HCT116 (cell line): ENCODE measurements around the gene SLC38A2. TPM values are rescaled to one million over a fixed set of nuclear protein-coding genes. Genes with fewer than 3 reads are reported as not detected.

ENCODE experiments used
- ATAC-seq: fragments of 200-7000 bp; cut with Tn5 transposase; 2 replicates; pipeline ENCODE4 v1.9.1; 2020; ENCODE audit warnings: mild to moderate bottlenecking, moderate library complexity
- BruUV-seq: library from RNA; stranded (reverse); fragments of 400-500 nt; replicated peaks from 2 replicates; lab custom pipeline; 2021; lab: Mats Ljungman, UMichigan
- CTCF ChIA-PET: fragments of 300-600 bp; sonication (Branson Sonifier 250); formaldehyde crosslinking; loops from one replicate; lab custom pipeline; 2021; ENCODE audit warnings: antibody characterized with exemption; lab: Charles Lee
- POLR2A ChIA-PET: fragments of 300-600, 350-600 bp; sonication (Branson Sonifier 250); formaldehyde crosslinking; loops from one replicate; lab custom pipeline; 2021; ENCODE audit warnings: antibody characterized with exemption; lab: Charles Lee
- RAD21 ChIA-PET, 2 experiments: fragments of 300-600 bp; sonication (Branson Sonifier 250); formaldehyde crosslinking; loops; one replicate each; lab custom pipeline; 2023; ENCODE audit warnings: low total read pairs in 2 of 2; ENCODE audit not compliant: uncharacterized antibody in 2 of 2, unreplicated experiment in 2 of 2, low non-redundant PET in 1 of 2; lab: Charles Lee
- DNase-seq: peaks from one replicate; pipeline ENCODE4 v3.0.0-alpha.2; 2010; ENCODE audit warnings: low read depth, low spot score
- H2AFZ ChIP-seq: fragments of 200-600 bp; shearing (Covaris generic), sonication (generic); 2 replicates; pipeline ENCODE4 v1.6.1; 2017; ENCODE audit warnings: low read depth, mixed run types, mixed read lengths, antibody characterized with exemption, low read length; ENCODE audit not compliant: poor library complexity, severe bottlenecking
- H3K27ac ChIP-seq: 2 replicates; pipeline ENCODE4 v1.5.1; 2012; ENCODE audit warnings: low read depth, low read length
- H3K27me3 ChIP-seq: fragments of 200-600 bp; sonication (generic); 2 replicates; pipeline ENCODE4 v1.6.1; 2016; ENCODE audit warnings: mixed run types, low read length, mixed read lengths; ENCODE audit not compliant: insufficient read depth
- H3K36me3 ChIP-seq, 2 experiments: fragments of 200-500 bp in 1 of 2; fragments of 200-600 bp in 1 of 2; sonication (Bioruptor generic) in 1 of 2; sonication (generic) in 1 of 2; 2 replicates each; pipeline versions ENCODE4 v1.5.1 to v1.6.1; 2014 to 2016; ENCODE audit warnings: low read length in 2 of 2, inconsistent platforms in 1 of 2, mixed read lengths in 1 of 2, mixed run types in 1 of 2; ENCODE audit not compliant: insufficient read depth in 2 of 2, control insufficient read depth in 1 of 2
- H3K4me1 ChIP-seq, 2 experiments: fragments of 200-600 bp in 1 of 2; sonication (generic) in 1 of 2; 2 replicates each; pipeline versions ENCODE4 v1.5.1 to v1.6.1; 2012 to 2017; ENCODE audit warnings: low read length in 2 of 2, inconsistent platforms in 1 of 2, mild to moderate bottlenecking in 1 of 2, mixed read lengths in 1 of 2, mixed run types in 1 of 2, moderate library complexity in 1 of 2; ENCODE audit not compliant: insufficient read depth in 2 of 2, control insufficient read depth in 1 of 2
- H3K4me2 ChIP-seq: fragments of 200-600 bp; sonication (generic); 2 replicates; pipeline ENCODE4 v1.6.1; 2017; ENCODE audit warnings: mixed run types, low read length, mixed read lengths
- H3K4me3 ChIP-seq, 2 experiments: fragments of 200-600 bp in 1 of 2; sonication (generic) in 1 of 2; replicated peaks in 1 of 2; 2 replicates each; pipeline ENCODE4 v1.5.1; 2011 to 2016; ENCODE audit warnings: low read length in 2 of 2, control low read depth in 1 of 2, low read depth in 1 of 2, mild to moderate bottlenecking in 1 of 2, mixed read lengths in 1 of 2, mixed run types in 1 of 2
- H3K79me2 ChIP-seq: fragments of 200-600 bp; sonication (generic); 2 replicates; pipeline ENCODE4 v1.6.1; 2017; ENCODE audit warnings: mild to moderate bottlenecking, mixed run types, low read length, moderate library complexity, mixed read lengths; ENCODE audit not compliant: insufficient read depth
- H3K9ac ChIP-seq: fragments of 200-600 bp; sonication (generic); 2 replicates; pipeline ENCODE4 v1.6.1; 2016; ENCODE audit warnings: low read length, mixed read lengths
- H3K9me2 ChIP-seq: fragments of 200-600 bp; sonication (generic), shearing (Covaris generic); 2 replicates; pipeline ENCODE4 v1.6.1; 2017; ENCODE audit warnings: mixed run types, mild to moderate bottlenecking, moderate library complexity; ENCODE audit not compliant: insufficient read depth
- H3K9me3 ChIP-seq, 2 experiments: fragments of 200-500 bp in 1 of 2; fragments of 200-600 bp in 1 of 2; sonication (Bioruptor generic) in 1 of 2; sonication (generic) in 1 of 2; 2 replicates each; pipeline ENCODE4 v1.6.1; 2014 to 2017; ENCODE audit warnings: low read length in 2 of 2, mixed read lengths in 2 of 2, inconsistent platforms in 1 of 2, low read depth in 1 of 2, mild to moderate bottlenecking in 1 of 2, mixed run types in 1 of 2, moderate library complexity in 1 of 2; ENCODE audit not compliant: control insufficient read depth in 1 of 2, insufficient read depth in 1 of 2
- H4K20me1 ChIP-seq: fragments of 200-600 bp; sonication (generic), shearing (Covaris generic); 2 replicates; pipeline ENCODE4 v1.6.1; 2017; ENCODE audit warnings: mixed run types, mild to moderate bottlenecking, moderate library complexity; ENCODE audit not compliant: insufficient read depth
- CBX3 ChIP-seq: IDR thresholded peaks from 2 replicates; pipeline ENCODE4 v1.6.1; 2012; ENCODE audit warnings: low read depth
- CEBPB ChIP-seq: IDR thresholded peaks from 2 replicates; pipeline ENCODE4 v1.6.1; 2012; ENCODE audit warnings: low read depth
- EGR1 ChIP-seq: IDR thresholded peaks from 2 replicates; pipeline ENCODE4 v1.6.1; 2012; ENCODE audit warnings: low read depth
- EZH2 ChIP-seq: fragments of 200-600 bp; sonication (generic); IDR thresholded peaks from 2 replicates; pipeline ENCODE4 v1.6.1; 2017; ENCODE audit warnings: antibody characterized with exemption, mixed run types
- EZH2phosphoT487 ChIP-seq: fragments of 200-600 bp; IDR thresholded peaks from 2 replicates; pipeline ENCODE4 v1.6.1; 2018; ENCODE audit warnings: antibody characterized with exemption, borderline replicate concordance
- FOSL1 ChIP-seq: IDR thresholded peaks from 2 replicates; pipeline ENCODE4 v1.6.1; 2012; ENCODE audit warnings: low read depth
- RAD21 ChIP-seq: IDR thresholded peaks from 2 replicates; pipeline ENCODE4 v1.6.1; 2012; ENCODE audit warnings: low read depth, mild to moderate bottlenecking
- REST ChIP-seq: IDR thresholded peaks from 2 replicates; pipeline ENCODE4 v1.6.1; 2012; ENCODE audit warnings: low read depth
- SP1 ChIP-seq: IDR thresholded peaks from 2 replicates; pipeline ENCODE4 v1.6.1; 2012; ENCODE audit warnings: low read depth
- TCF7L2 ChIP-seq: IDR thresholded peaks from 2 replicates; pipeline ENCODE4 v1.7.0; 2011; ENCODE audit warnings: borderline replicate concordance, inconsistent platforms; ENCODE audit not compliant: insufficient read depth, insufficient read length; ENCODE audit errors: extremely low read depth
- YY1 ChIP-seq: IDR thresholded peaks from 2 replicates; pipeline ENCODE4 v1.6.1; 2011; ENCODE audit warnings: low read length, low read depth, moderate library complexity, mild to moderate bottlenecking; ENCODE audit not compliant: insufficient replicate concordance; ENCODE audit errors: extremely low read depth
- ZBTB33 ChIP-seq: IDR thresholded peaks from 2 replicates; pipeline ENCODE4 v1.6.1; 2011; ENCODE audit warnings: mild to moderate bottlenecking, low read length, moderate library complexity; ENCODE audit not compliant: insufficient replicate concordance; ENCODE audit errors: extremely low read depth
- ZFX ChIP-seq: fragments of 450-650 bp; IDR thresholded peaks from 2 replicates; pipeline ENCODE4 v1.6.1; 2017
- intact Hi-C: fragments of 100-400 bp; cut with micrococcal nuclease; formaldehyde crosslinking; loops from 2 replicates; pipeline ENCODE4 v1.10.0; 2022
- total RNA-seq: library from RNA; stranded (reverse); gene quantifications from one replicate; pipeline ENCODE4 v1.2.1, GENCODE V29; 2021; ENCODE audit not compliant: unreplicated experiment
- TF ChIP-seq, protein P1 (sequence below), 3 experiments: fragments of 200-600 bp in 1 of 3; sonication (generic) in 1 of 3; IDR thresholded peaks in 2 of 3; conservative IDR thresholded peaks in 1 of 3; 2 replicates each; pipeline ENCODE4 v1.5.1; 2012 to 2017; ENCODE audit warnings: low read depth in 2 of 3, low read length in 2 of 3, antibody characterized with exemption in 1 of 3, borderline replicate concordance in 1 of 3, control low read depth in 1 of 3, mild to moderate bottlenecking in 1 of 3, mixed read lengths in 1 of 3, mixed run types in 1 of 3, moderate library complexity in 1 of 3; ENCODE audit not compliant: insufficient read depth in 1 of 3
- TF ChIP-seq, protein P2 (sequence below): IDR thresholded peaks from 2 replicates; pipeline ENCODE4 v1.6.1; 2012

The SLC38A2 gene
- total RNA-seq, 1 experiment from 2014 or later: 1,049 TPM

DNA sequence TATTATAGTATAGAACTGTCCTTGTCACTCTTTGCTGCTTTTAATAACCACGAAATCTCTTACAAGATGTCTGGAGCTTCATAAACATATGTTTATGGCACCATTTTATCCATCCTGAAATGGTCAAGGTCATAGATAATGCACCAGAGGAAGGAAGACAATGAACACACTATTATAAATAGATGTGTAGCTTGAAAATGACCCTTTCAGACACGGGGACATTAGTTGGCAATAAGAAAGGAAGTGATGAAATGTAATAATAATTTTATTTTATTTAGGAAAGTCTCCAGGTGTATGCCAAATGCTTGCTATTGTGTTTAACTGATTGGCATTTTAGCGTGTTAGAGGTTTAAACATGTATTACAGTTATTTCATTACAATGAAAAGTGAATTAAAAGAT, 36.8 kb upstream of the SLC38A2 start:
- intact Hi-C loops: no loop called here
- ChIA-PET RAD21 (no interaction called here), POLR2A (no interaction called here), CTCF (no interaction called here)
- Histone ChIP-seq H3K36me3 (no peaks in the 10 kb centered on the region), H2AFZ (no peak overlapping the region), H4K20me1 (no peaks in the 10 kb centered on the region), H3K27me3 (no peaks in the 10 kb centered on the region), H3K9me3 (no peaks in the 10 kb centered on the region), H3K4me3 (no peak overlapping the region), H3K9me2 (no peaks in the 10 kb centered on the region), H3K79me2 (no peaks in the 10 kb centered on the region), H3K4me1 (peaks cover 4 to 6% of the 10 kb centered on the region in 2 experiments; a peak in 3 of 4 replicates)
- BruUV-seq: no TSS peak
- no peak for ATAC-seq
- no peak for DNase-seq
- TF ChIP-seq EZH2 (no peak), SP1 (no peak), TCF7L2 (no peak), ZBTB33 (no peak), EGR1 (no peak), CEBPB (no peak), YY1 (no peak), RAD21 (no peak), ZFX (no peak), REST (no peak), CBX3 (no peak), EZH2phosphoT487 (no peak), FOSL1 (no peak)
- TF ChIP-seq, protein P1, sequence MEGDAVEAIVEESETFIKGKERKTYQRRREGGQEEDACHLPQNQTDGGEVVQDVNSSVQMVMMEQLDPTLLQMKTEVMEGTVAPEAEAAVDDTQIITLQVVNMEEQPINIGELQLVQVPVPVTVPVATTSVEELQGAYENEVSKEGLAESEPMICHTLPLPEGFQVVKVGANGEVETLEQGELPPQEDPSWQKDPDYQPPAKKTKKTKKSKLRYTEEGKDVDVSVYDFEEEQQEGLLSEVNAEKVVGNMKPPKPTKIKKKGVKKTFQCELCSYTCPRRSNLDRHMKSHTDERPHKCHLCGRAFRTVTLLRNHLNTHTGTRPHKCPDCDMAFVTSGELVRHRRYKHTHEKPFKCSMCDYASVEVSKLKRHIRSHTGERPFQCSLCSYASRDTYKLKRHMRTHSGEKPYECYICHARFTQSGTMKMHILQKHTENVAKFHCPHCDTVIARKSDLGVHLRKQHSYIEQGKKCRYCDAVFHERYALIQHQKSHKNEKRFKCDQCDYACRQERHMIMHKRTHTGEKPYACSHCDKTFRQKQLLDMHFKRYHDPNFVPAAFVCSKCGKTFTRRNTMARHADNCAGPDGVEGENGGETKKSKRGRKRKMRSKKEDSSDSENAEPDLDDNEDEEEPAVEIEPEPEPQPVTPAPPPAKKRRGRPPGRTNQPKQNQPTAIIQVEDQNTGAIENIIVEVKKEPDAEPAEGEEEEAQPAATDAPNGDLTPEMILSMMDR (IDR thresholded peaks at IDR 0.05 in 2 of 3, conservative IDR thresholded peaks at IDR 0.05 in 1 of 3; ENCODE audit: borderline replicate concordance in 1 of 3, insufficient read depth in 1 of 3, low read depth in 2 of 3, low read length in 2 of 3): no peak
- TF ChIP-seq, protein P2, sequence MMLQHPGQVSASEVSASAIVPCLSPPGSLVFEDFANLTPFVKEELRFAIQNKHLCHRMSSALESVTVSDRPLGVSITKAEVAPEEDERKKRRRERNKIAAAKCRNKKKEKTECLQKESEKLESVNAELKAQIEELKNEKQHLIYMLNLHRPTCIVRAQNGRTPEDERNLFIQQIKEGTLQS: no peak
- TF ChIP-seq, all 23 proteins: peak for 0
- H3K9ac ChIP-seq: no peak overlapping the region
- no peak overlapping the region for H3K4me2 ChIP-seq
- H3K27ac ChIP-seq: no peak overlapping the region
